GM10266 (cell line): Measurements from ENCODE around the gene TUBB2A.
"Not testable (repeated sequence)": the region's sequence is repeated elsewhere in the genome, so short reads cannot be mapped to it uniquely, and the experiment has no call there.

Experiments
- DNase-seq: peaks from one replicate; pipeline ENCODE4 v3.0.0; 2012; ENCODE audit errors: extremely low spot score
- CTCF ChIP-seq: IDR thresholded peaks from 2 replicates; pipeline ENCODE4 v1.5.1; 2012; ENCODE audit warnings: mild to moderate bottlenecking, low read depth; ENCODE audit not compliant: control insufficient read depth, insufficient read depth; ENCODE audit errors: missing control alignments

Gene TUBB2A

DNA sequence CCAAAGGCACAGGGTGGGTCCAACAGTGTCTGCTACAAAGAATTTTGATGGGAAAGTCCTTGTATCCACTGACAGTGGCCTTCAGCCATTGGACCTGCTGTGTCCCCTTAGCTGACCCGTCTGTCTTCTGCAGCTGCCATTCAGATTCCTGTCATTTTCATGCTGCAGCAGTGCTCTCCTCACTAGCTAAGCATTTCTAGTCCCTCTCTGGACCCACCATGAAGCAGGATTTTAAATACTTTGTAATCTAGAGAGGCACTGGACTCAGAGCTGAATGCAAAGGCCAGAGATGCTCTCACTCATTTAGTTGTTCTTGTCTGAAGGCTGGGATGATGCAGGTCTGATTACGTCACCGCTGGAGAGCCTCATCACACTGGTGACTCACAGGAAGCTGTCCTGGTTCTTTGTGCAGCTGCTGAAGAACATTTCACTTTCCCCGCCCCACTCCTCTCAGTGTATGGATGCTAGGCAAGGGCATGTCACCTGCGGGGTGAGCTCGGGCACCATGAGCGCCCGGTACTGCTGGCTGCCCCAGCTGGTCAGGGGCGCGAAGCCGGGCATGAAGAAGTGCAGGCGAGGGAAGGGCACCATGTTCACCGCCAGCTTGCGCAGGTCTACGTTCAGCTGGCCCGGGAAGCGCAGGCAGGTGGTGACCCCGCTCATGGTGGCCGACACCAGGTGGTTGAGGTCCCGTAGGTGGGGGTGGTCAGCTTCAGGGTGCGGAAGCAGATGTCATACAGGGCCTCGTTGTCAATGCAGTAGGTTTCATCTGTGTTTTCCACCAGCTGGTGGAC is 19.4 kb upstream of the TUBB2A start:
- no peak for TF ChIP-seq CTCF
- no peak for DNase-seq

GRCh38 chr6:3175715-3176402 is 18.5 kb upstream of the TUBB2A start:
- TF ChIP-seq CTCF = no peak
- no peak for DNase-seq

- DNase-seq = not testable (repeated sequence)
These were observed 16.3 kb upstream of the TUBB2A start for GRCh38 chr6:3173636-3174089.

- DNase-seq = not testable (repeated sequence)
These were observed 15.4 kb upstream of the TUBB2A start for GRCh38 chr6:3172789-3173188.

DNA sequence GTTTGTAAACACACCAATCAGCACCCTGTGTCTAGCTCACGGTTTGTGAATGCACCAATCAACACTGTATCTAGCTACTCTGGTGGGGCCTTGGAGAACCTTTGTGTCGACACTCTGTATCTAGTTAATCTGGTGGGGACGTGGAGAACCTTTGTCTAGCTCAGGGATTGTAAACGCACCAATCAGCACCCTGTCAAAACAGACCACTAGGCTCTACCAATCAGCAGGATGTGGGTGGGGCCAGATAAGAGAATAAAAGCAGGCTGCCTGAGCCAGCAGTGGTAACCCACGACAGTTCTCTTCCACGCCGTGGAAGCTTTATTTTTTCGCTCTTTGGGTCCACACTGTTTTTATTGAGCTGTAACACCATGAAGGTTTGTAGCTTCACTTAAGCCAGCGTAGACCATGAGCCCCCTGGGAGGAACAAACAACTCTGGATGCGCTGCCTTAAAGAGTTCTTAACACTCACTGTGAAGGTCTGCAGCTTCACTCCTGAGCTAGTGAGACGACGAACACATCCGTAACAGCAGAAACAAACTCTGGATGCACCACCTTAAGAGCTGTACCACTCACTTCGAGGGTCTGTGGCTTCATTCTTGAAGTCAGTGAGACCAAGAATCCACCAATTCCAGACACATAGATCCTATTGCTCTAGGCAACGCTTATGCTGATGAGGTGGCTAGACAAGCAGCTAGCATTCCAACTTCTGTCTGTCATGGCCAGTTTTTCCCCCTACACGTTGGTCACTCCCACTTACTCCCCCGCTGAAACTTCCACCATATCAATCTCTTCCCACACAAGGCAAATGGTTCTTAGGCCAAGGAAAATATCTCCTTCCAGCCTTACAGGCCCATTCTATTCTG is 14.2 kb upstream of the TUBB2A start:
- not testable (repeated sequence) for DNase-seq

- DNase-seq = not testable (repeated sequence)
These were observed 13.3 kb upstream of the TUBB2A start for GRCh38 chr6:3170676-3171075.

- DNase-seq = not testable (repeated sequence)
These were observed 10.7 kb upstream of the TUBB2A start for GRCh38 chr6:3168046-3168445.

DNA sequence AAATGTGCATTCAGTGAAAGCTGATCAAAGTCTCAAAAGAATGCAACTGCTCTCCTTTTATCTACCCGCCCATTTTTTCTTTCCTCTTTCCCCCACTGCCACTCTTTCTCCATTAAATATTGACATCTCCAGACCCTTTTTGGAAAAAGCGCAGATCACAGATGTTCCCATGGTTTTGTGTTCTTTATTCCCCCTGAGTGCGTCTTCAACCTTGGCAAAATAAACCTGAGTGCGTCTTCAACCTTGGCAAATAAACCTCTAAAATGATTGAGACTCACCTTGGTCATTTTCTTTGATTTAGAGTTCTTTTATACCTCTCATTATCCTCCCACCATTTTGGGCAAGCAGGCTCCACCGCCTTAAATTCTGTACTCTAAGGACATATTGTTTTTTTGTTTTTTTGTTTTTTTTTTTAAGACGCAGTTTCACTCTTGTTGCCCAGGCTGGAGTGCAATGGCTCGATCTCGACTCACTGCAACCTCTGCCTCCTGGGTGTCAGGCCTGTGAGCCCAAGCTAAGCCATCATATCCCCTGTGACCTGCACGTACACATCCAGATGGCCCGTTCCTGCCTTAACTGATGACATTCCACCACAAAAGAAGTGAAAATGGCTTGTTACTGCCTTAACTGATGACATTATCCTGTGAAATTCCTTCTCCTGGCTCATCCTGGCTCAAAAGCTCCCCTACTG is 9.3 kb upstream of the TUBB2A start:
- not testable (repeated sequence) for DNase-seq

DNA sequence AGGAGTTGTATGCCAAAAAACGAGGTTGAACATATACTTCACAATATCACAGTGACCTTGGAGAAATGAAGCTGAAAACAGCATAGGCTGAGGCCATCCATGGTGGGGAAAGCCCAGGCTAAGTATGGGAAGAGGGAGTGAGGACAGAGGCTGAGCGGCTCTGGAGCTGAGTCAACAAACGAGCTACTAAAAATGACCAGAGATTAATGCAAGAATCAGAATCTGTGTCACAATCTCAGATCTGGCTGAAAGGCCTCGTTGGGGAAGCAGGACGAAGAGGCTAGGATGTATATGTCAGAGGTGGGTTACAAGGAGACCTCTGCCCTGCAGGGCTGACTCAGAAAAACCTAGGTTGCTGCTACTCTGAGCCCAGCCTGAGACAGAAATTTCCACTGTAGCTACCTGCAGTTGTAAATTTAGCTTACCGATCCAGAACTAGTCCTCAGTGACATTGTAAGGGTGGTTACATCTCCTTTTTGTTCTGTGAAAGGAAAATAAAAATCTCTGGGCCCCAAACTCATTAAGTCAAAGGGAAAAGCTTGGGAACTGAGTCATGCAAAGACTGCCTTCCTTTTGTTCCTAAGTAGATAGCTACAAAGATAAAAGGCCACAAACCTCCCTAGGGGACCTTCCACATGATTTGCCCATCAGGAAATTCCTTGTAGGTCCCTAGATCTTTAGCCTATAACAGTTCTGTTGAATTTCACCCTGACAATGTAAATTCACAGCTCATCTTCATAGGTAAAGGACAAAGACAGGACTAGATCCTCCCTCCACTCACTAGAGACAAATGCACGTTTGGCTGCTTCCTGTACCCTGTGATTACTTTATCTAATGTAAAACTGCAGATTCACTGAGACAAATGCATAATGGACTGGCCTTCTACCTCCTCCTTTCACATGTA is 8.5 kb upstream of the TUBB2A start:
- no peak for TF ChIP-seq CTCF
- DNase-seq = no peak
